Limb (tissue), 2 donors: ENCODE measurements around the gene LRRC14B.
"Not testable (repeated sequence)": the region's sequence is repeated elsewhere in the genome, so short reads cannot be mapped to it uniquely, and the experiment has no call there.

Experiments used
- DNase-seq, 2 donors: peaks; one replicate each; pipeline ENCODE4 v3.0.0-alpha.2; 2016; ENCODE audit errors: extremely low spot score in 2 of 2

The LRRC14B gene

DNA sequence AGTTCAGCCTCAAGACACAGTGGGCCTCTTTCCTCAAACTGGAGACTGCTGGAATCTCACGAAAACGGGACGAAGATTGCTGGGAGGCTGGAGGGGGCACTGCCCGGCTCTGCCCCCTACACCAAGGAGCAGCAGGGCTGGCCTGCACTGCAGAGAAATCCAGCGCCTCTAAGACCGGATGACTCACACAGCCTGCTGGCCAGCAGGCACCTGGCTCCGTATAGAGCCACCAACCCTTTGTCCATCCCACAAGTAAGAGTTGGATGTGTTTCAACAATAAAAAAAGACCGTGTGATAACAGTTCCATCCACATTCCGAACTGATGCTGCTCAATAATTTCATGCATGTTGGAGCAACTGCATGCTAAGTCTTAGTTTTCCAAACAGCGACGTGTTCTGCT, 15.1 kb downstream of the LRRC14B start:
- no peak for DNase-seq

- no peak for DNase-seq
These were observed 15.7 kb downstream of the LRRC14B start for GRCh38 chr5:206927-207536.

DNA sequence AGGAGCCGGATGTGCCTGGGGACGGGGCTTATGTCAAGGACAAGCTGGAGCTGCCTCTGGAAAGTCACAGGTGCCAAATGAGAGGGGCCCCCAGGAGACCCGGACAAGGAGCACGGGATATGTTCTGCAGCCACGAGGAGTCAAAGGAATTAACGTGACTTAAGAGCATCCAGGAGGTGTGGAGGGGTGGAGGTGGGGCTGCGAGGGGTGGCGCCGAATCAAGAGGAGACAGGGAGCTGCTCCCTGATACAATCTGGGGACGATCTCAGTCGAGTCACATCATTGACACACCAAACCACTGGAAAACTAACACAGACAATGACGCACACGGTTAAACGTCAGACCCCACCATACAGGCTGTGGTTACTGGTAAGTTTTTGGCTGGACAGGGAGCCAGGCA, 16.3 kb downstream of the LRRC14B start:
- no peak for DNase-seq

- no peak for DNase-seq
These were observed 17.3 kb downstream of the LRRC14B start for GRCh38 chr5:208449-209114.

DNA sequence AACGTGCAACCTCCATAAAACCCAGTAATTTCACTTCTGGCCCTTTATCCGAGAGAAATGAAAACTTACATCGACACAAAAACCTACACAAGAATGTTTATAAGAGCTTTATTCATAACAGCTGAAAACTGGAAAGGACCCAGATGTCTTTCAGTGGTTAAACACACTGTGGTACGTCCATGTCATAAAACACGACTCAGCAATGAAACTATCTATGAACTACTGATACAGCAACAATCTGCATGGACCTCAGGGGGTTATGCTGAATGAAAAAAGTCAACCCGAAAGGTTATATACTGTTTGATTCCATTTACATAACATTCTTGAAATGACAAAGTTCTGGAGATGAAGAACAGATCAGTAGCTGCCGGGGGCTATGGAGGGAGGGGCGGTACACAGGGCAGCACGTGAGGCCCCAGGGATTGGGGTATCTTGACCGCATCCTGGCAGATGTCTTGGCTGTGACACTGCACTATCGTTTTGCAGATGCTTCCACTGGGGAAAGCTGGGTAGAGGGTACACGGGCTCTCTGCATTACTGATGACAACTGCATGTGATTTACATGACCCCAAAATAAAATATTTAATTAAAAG, 22.6 kb downstream of the LRRC14B start:
- DNase-seq, result no peak

- DNase-seq, result not testable (repeated sequence)
These were observed 24.0 kb downstream of the LRRC14B start for GRCh38 chr5:215256-215655.

- not testable (repeated sequence) for DNase-seq
These were observed 24.8 kb downstream of the LRRC14B start for GRCh38 chr5:216076-216475.

DNA sequence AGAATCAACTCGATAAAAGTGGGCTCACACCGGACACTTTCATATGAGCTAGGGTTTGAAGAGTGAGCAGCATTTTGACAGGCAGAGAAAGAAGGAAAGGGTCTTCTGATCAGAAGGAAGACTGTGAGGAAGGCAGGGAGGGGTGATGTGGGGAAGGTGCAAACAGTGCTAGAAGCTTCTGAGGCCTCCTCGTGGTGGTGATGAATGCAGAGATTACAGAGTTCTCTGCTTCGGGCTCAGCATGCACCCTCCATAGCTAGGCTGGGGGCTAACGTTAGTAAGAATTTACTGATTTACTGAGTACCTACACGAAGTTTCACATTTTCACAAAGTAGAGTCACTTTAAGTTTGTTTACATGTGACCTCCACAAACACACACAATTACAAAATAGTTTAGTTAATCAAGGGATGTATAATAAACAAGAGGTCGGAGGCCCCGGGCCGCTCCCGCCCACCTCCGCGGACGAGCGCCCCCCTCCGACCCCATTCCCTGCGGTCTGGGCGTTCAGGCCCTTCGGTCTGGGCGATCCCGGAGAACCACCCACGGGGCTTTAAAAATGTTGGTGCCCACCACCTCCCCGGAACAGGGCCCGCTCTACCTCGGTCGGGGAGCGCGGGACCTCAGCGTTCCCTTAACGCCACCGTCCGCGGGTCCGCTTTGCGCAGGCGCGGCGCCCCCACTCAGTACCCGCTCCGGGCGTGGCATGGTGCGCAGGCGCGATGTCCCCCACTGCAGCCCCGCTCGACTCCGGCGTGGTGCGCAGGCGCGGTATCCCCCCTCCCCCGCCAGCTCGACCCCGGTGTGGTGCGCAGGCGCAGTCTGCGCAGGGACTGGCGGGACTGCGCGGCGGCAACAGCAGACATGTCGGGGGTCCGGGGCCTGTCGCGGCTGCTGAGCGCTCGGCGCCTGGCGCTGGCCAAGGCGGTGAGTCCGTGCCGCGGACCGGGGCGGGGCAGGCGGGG, 26.5 kb downstream of the LRRC14B start, which contains the start of the genes CCDC127 and SDHA:
Gene CCDC127 (minus strand): TSS at position 660 of the 963 bp plus-strand sequence. CDS start 1,304 bp downstream, outside the sequence.
Gene SDHA (plus strand): TSS at position 827 of the 963 bp plus-strand sequence. CDS start 36 bp downstream, at position 863.
- peak; percentile 96 to 100 for DNase-seq

- peak in 1 of 2 donors; percentile 56 for DNase-seq
These were observed 27.4 kb downstream of the LRRC14B start for GRCh38 chr5:218457-219291.

DNA sequence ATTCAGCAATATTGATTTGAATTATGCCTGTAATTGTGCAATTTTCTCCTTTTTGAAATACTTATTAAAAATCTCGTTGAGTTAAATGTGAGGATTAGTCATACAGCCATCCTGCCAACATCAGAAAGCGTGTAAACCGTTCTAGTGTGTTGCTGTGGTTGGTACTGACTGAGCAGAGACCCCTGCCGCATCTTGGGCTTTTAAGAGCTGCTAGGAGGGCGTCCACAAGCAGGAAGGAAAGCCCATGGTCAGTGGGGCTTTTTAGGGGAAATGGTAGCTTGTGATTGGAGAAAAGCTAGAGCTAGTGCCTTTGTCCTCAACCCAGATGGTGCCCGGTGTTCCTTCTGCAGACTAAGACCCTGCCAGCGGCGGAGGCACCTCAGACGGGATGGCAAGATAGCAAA, 28.2 kb downstream of the LRRC14B start:
- no peak for DNase-seq

DNA sequence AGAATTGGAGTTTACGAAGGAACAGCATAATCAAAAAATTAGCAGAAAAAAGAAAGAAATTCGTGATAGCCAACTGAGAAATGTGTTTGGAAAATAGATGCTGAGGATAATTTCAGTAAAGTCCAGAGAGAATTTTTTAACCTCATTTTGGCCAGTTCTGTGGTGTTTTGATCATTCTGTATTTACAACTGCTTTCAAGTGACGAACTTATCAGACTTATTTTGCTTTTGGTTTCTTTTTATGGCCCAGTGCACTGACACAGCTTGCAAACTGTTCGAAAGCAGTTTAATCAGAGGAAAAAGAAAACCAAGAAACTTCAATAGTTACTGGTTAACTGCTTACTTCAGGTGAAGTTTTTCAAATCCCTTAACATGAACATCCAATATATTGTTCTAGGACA, 28.7 kb downstream of the LRRC14B start:
- no peak for DNase-seq

DNA sequence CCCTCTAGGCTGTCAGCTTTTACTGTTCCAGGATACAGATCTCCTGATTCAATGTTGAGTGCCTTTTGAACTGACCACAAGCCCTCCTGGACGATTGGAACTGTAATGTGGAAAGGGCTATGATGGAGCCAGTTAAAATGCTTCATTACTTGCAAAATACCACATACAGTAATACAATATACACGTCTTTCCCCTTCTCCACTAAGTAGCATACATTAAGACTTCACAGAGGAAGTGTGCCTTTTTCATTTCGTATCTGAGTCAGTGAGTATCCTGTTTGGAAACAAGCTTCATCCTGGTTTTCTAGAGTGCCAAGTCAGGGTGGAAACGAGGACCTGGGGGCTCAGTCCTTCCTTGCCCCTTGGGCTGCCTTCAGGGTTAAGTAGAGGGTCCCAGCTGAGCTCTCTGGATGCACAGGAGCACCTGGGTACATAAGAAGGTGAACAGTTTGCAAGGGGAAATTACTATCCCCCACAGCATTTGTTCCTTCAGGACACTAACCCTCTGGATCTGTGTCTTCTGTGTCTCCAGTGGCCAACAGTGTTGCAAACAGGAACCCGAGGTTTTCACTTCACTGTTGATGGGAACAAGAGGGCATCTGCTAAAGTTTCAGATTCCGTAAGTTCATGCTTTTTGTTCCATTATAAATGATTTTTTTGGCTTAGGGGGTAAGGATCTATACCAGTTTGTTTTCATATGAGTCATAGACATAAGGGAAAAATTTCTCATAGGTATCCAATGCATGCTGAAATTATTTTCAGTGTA, 31.8 kb downstream of the LRRC14B start:
- DNase-seq, result not testable (repeated sequence)

GRCh38 chr5:223791-224190, 32.5 kb downstream of the LRRC14B start:
- no peak for DNase-seq

GRCh38 chr5:225334-225733, 34.0 kb downstream of the LRRC14B start:
- DNase-seq, result no peak

DNA sequence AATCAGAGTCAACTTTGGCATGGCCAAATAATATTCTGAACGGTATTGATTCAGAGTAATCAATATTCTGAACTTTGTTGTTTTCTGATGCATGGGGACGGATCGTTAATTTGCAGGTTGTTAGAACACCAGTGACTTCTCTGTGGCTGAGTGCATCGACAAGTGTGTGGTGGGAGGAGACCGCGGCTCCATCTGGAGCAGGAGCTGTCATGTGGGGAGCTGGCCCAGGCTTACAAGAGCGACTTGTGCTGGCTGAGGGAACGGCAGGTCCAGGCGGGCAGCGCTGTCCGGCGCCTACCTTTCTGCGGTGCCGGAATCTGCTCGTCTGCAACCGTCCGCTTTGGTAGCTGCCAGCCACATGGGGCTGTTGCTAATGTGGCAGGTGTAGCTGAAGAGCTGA, 36.1 kb downstream of the LRRC14B start:
- not testable (repeated sequence) for DNase-seq

GRCh38 chr5:228886-229285, 37.6 kb downstream of the LRRC14B start:
- no peak for DNase-seq

- DNase-seq, result no peak
These were observed 39.4 kb downstream of the LRRC14B start for GRCh38 chr5:230711-231110.

GRCh38 chr5:231661-232060, 40.4 kb downstream of the LRRC14B start:
- DNase-seq, result no peak

- DNase-seq, result not testable (repeated sequence)
These were observed 42.1 kb downstream of the LRRC14B start for GRCh38 chr5:233426-233825.

- no peak for DNase-seq
These were observed 43.2 kb downstream of the LRRC14B start for GRCh38 chr5:234450-234849.
